ENCODE data around the gene CDKN3.
A peak's percentile ranks its signal among the peaks of the same experiment; 100 is the strongest.
"Not testable (repeated sequence)": the region's sequence is repeated elsewhere in the genome, so short reads cannot be mapped to it uniquely, and the experiment has no call there.

Gene CDKN3

GRCh38 chr14:54369343-54369742 lies 27.5 kb upstream of the CDKN3 start:
- Histone ChIP-seq H2AFZ (no peak overlapping the region), H3K4me2 (ENCODE audit: low read length) (no peak overlapping the region), H3K36me3 (ENCODE audit: control insufficient read depth, insufficient read depth, low read length) (no peaks in the 10 kb centered on the region), H3K79me2 (no peaks in the 10 kb centered on the region), H3K9ac (no peak overlapping the region), H3K4me1 (peaks cover 15% of the 10 kb centered on the region), H3K9me3 (ENCODE audit: control insufficient read depth, low read length) (no peaks in the 10 kb centered on the region), H3K27ac (no peak overlapping the region), H3K27me3 (ENCODE audit: control insufficient read depth, insufficient read depth, low read length) (no peaks in the 10 kb centered on the region), H3K4me3 (ENCODE audit: low read depth, low read length) (no peak overlapping the region)
- no peak for TF ChIP-seq CTCF (IDR thresholded peaks at IDR 0.05)

- Histone ChIP-seq H3K4me1 (peaks cover 16% of the 10 kb centered on the region), H3K4me3 (ENCODE audit: low read depth, low read length) (no peak overlapping the region), H3K9me3 (ENCODE audit: control insufficient read depth, low read length) (no peaks in the 10 kb centered on the region), H3K9ac (no peak overlapping the region), H3K4me2 (ENCODE audit: low read length) (no peak overlapping the region), H3K79me2 (no peaks in the 10 kb centered on the region), H2AFZ (peak overlapping the region; percentile 27), H3K27ac (no peak overlapping the region), H3K27me3 (ENCODE audit: control insufficient read depth, insufficient read depth, low read length) (no peaks in the 10 kb centered on the region), H3K36me3 (ENCODE audit: control insufficient read depth, insufficient read depth, low read length) (no peaks in the 10 kb centered on the region)
- no peak for TF ChIP-seq CTCF (IDR thresholded peaks at IDR 0.05)
Measured at GRCh38 chr14:54370323-54371198, 26.2 kb upstream of the CDKN3 start.

DNA sequence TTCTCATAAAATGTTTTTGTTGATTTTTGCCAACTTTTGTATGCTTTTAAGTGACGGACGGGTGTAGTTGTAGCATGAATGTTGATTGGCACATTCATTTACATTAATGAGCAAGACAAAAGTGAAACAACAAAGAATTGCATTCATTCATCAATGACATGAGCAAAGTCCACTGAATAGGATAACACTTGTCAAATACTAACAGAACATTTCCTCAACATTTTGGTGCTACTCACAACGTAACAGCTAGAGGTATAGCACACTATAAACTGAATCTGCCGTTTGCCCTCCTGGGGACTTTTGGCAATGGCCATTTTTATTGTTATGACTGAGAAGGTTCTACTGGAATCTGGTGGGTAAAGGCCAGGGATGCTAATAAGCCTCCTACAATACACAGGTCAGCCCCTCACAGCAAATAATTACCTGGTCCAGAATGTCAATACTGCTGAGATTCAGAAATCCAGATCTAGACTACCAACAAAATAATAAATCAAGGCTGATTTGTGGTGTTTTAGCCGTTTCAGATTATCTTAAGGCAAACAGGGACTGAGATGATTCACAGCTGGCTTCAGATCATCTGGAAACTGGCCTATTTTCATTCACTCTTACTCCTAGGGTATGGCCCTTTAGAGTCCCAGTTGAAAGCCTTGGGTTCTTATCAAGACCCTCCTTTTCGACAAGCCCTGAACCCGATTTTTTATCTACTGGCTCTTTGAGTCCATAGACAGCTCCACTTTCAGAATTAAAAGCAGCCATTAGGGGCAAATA lies 22.5 kb upstream of the CDKN3 start:
- no peak overlapping the region for H3K27ac ChIP-seq
- H3K79me2 ChIP-seq = no peaks in the 10 kb centered on the region
- no peaks in the 10 kb centered on the region for H3K36me3 ChIP-seq (ENCODE audit: control insufficient read depth, insufficient read depth, low read length)
- H3K4me1 ChIP-seq = peaks cover 20% of the 10 kb centered on the region
- no peak overlapping the region for H3K4me2 ChIP-seq (ENCODE audit: low read length)
- TF ChIP-seq CTCF (IDR thresholded peaks at IDR 0.05) = no peak
- H3K27me3 ChIP-seq (ENCODE audit: control insufficient read depth, insufficient read depth, low read length) = no peaks in the 10 kb centered on the region
- H3K4me3 ChIP-seq (ENCODE audit: low read depth, low read length) = no peak overlapping the region
- no peaks in the 10 kb centered on the region for H3K9me3 ChIP-seq (ENCODE audit: control insufficient read depth, low read length)
- peak overlapping the region; percentile 3 for H2AFZ ChIP-seq
- H3K9ac ChIP-seq = no peak overlapping the region

DNA sequence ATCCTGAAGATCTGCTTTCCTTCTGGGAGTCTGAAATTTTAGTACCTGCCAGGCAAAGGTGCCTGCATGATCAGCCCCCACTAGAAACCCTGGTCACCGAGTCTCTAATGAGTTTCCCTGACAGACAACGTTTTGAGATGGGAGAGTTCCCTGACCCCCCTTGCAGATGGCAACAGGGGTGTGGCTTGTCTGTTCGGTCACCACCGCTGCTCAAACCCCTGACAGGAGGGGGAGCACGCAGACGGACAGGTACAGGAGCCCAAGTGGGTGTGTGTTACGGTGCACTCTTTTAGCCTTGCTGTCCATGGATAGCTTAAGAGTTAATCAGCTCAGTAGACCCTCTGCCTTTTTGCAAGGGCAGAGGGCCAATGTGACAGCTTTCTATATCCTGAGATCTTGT lies 19.3 kb upstream of the CDKN3 start:
- peaks cover 16% of the 10 kb centered on the region for H3K4me1 ChIP-seq
- TF ChIP-seq CTCF (IDR thresholded peaks at IDR 0.05) = no peak
- no peak overlapping the region for H3K27ac ChIP-seq
- H3K27me3 ChIP-seq (ENCODE audit: control insufficient read depth, insufficient read depth, low read length) = no peaks in the 10 kb centered on the region
- no peaks in the 10 kb centered on the region for H3K9me3 ChIP-seq (ENCODE audit: control insufficient read depth, low read length)
- no peak overlapping the region for H3K9ac ChIP-seq
- H3K4me3 ChIP-seq (ENCODE audit: low read depth, low read length) = no peak overlapping the region
- H3K36me3 ChIP-seq (ENCODE audit: control insufficient read depth, insufficient read depth, low read length) = no peaks in the 10 kb centered on the region
- H3K4me2 ChIP-seq (ENCODE audit: low read length) = no peak overlapping the region
- no peaks in the 10 kb centered on the region for H3K79me2 ChIP-seq
- H2AFZ ChIP-seq = peak overlapping the region; percentile 43

DNA sequence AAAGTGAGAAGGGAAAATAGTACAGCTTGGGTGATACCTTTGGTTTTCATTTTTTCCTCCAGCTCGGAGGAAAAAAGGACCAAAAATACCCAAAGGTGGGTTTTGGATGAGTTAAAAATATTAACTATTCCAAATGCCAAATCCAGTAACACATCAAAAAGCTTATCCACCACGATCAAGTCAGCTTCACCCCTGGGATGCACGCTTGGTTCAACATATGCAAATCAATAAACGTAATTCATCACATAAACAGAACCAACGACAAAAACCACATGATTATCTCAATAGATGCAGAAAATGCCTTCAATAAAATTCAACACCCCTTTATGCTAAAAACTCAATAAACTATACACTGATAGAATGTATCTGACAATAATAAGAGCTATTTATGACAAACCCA lies 17.9 kb upstream of the CDKN3 start:
- not testable (repeated sequence) for H3K4me2 ChIP-seq (ENCODE audit: low read length); H3K4me3 ChIP-seq (ENCODE audit: low read depth, low read length); H3K9ac ChIP-seq; H3K27ac ChIP-seq; H3K9me3 ChIP-seq (ENCODE audit: control insufficient read depth, low read length); H3K79me2 ChIP-seq; H3K36me3 ChIP-seq (ENCODE audit: control insufficient read depth, insufficient read depth, low read length); H2AFZ ChIP-seq; H3K27me3 ChIP-seq (ENCODE audit: control insufficient read depth, insufficient read depth, low read length)
- H3K4me1 ChIP-seq = peaks cover 16% of the 10 kb centered on the region

DNA sequence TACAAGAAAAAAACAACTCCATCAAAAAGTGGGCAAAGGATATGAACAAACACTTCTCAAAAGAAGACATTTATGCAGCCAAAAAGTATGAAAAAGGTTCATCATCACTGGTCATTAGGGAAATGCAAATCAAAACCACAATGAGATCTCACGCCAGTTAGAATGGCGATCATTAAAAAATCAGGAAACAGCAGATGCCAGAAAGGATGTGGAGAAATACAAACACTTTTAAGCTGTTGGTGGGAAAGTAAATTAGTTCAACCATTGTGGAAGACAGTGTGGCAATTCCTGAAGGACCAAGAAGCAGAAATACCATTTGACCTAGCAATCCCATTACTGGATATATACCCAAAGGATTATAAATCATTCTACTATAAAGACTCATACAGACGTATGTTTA lies 16.2 kb upstream of the CDKN3 start:
- H3K4me1 ChIP-seq = peaks cover 13% of the 10 kb centered on the region
- H3K4me3 ChIP-seq (ENCODE audit: low read depth, low read length); H3K27ac ChIP-seq; H3K9ac ChIP-seq; H3K4me2 ChIP-seq (ENCODE audit: low read length); H3K9me3 ChIP-seq (ENCODE audit: control insufficient read depth, low read length); H3K27me3 ChIP-seq (ENCODE audit: control insufficient read depth, insufficient read depth, low read length); H3K79me2 ChIP-seq; H2AFZ ChIP-seq; H3K36me3 ChIP-seq (ENCODE audit: control insufficient read depth, insufficient read depth, low read length): not testable (repeated sequence)

Data from parathyroid adenoma (tissue), 2 donors.